Measurements from ENCODE around the gene PIK3AP1. TPM values are rescaled to one million over a fixed set of nuclear protein-coding genes. Genes with fewer than 3 reads are reported as not detected.

PIK3AP1 gene
- total RNA-seq, 2 donors from 2014 or later = 0.87 to 9.1 TPM

- Mint-ChIP-seq H3K9me3 (no peaks in the 10 kb centered on the region), H3K36me3 (no peaks in the 10 kb centered on the region), H3K27ac (no peak overlapping the region)
- DNase-seq (ENCODE audit: low spot score in 2 of 2) (no peak), ATAC-seq (no peak)
Measured at GRCh38 chr10:96667401-96667800, 52.9 kb downstream of the PIK3AP1 start.

- ATAC-seq (no peak), DNase-seq (ENCODE audit: low spot score in 2 of 2) (no peak)
- no peaks in the 10 kb centered on the region for H3K36me3 Mint-ChIP-seq
- no peaks in the 10 kb centered on the region for H3K9me3 Mint-ChIP-seq
- no peak overlapping the region for H3K27ac Mint-ChIP-seq
Measured at GRCh38 chr10:96666741-96667140, 53.6 kb downstream of the PIK3AP1 start.

- Mint-ChIP-seq H3K36me3 (no peaks in the 10 kb centered on the region), H3K27ac (no peak overlapping the region), H3K9me3 (no peaks in the 10 kb centered on the region)
- no peak for ATAC-seq
- DNase-seq (ENCODE audit: low spot score in 2 of 2) = no peak
Measured at GRCh38 chr10:96665306-96665705, 55.0 kb downstream of the PIK3AP1 start.

GRCh38 chr10:96664563-96664962 is 55.8 kb downstream of the PIK3AP1 start:
- H3K36me3 Mint-ChIP-seq = no peaks in the 10 kb centered on the region
- H3K27ac Mint-ChIP-seq = no peak overlapping the region
- peak in 1 of 2 donors; percentile 34 for ATAC-seq
- DNase-seq (ENCODE audit: low spot score in 2 of 2) = no peak
- H3K9me3 Mint-ChIP-seq = no peaks in the 10 kb centered on the region

- Mint-ChIP-seq H3K36me3 (no peaks in the 10 kb centered on the region), H3K27ac (no peak overlapping the region), H3K9me3 (no peaks in the 10 kb centered on the region)
- DNase-seq (ENCODE audit: low spot score in 2 of 2) = no peak
- ATAC-seq = no peak
Measured at GRCh38 chr10:96663797-96664196, 56.5 kb downstream of the PIK3AP1 start.

- DNase-seq (ENCODE audit: low spot score in 2 of 2) = no peak
- no peaks in the 10 kb centered on the region for H3K36me3 Mint-ChIP-seq
- ATAC-seq = no peak
- H3K9me3 Mint-ChIP-seq = no peaks in the 10 kb centered on the region
- peak overlapping the region in 1 of 2 donors; percentile 64 for H3K27ac Mint-ChIP-seq
Measured at GRCh38 chr10:96661632-96662031, 58.7 kb downstream of the PIK3AP1 start.

- H3K36me3 Mint-ChIP-seq = peaks cover 0 to 6% of the 10 kb centered on the region in 2 donors
- H3K27ac Mint-ChIP-seq = no peak overlapping the region
- DNase-seq (ENCODE audit: low spot score in 2 of 2) (no peak), ATAC-seq (no peak)
- peaks cover 0 to 5% of the 10 kb centered on the region in 2 donors for H3K9me3 Mint-ChIP-seq
Measured at GRCh38 chr10:96660297-96660696, 60.0 kb downstream of the PIK3AP1 start.

- DNase-seq (ENCODE audit: low spot score in 2 of 2) = no peak
- no peak for ATAC-seq
- Mint-ChIP-seq H3K9me3 (peaks cover 0 to 10% of the 10 kb centered on the region in 2 donors), H3K36me3 (peaks cover 0 to 6% of the 10 kb centered on the region in 2 donors), H3K27ac (no peak overlapping the region)
Measured at GRCh38 chr10:96658844-96659243, 61.5 kb downstream of the PIK3AP1 start.

GRCh38 chr10:96657385-96657784 is 62.9 kb downstream of the PIK3AP1 start:
- H3K27ac Mint-ChIP-seq = no peak overlapping the region
- ATAC-seq = no peak
- no peak for DNase-seq (ENCODE audit: low spot score in 2 of 2)
- H3K9me3 Mint-ChIP-seq = peaks cover 0 to 10% of the 10 kb centered on the region in 2 donors
- H3K36me3 Mint-ChIP-seq = peaks cover 0 to 6% of the 10 kb centered on the region in 2 donors

GRCh38 chr10:96656839-96657238 is 63.5 kb downstream of the PIK3AP1 start:
- Mint-ChIP-seq H3K9me3 (peaks cover 0 to 10% of the 10 kb centered on the region in 2 donors), H3K36me3 (peaks cover 0 to 8% of the 10 kb centered on the region in 2 donors), H3K27ac (no peak overlapping the region)
- DNase-seq (ENCODE audit: low spot score in 2 of 2) (no peak), ATAC-seq (peak; percentile 8 to 20)

- H3K36me3 Mint-ChIP-seq = peaks cover 0 to 14% of the 10 kb centered on the region in 2 donors
- no peak overlapping the region for H3K27ac Mint-ChIP-seq
- ATAC-seq (no peak), DNase-seq (ENCODE audit: low spot score in 2 of 2) (no peak)
- peaks cover 0 to 10% of the 10 kb centered on the region in 2 donors for H3K9me3 Mint-ChIP-seq
Measured at GRCh38 chr10:96656198-96656577, 64.1 kb downstream of the PIK3AP1 start.

- H3K27ac Mint-ChIP-seq = no peak overlapping the region
- ATAC-seq (no peak), DNase-seq (ENCODE audit: low spot score in 2 of 2) (no peak)
- H3K36me3 Mint-ChIP-seq = peaks cover 0 to 20% of the 10 kb centered on the region in 2 donors
- peaks cover 0 to 10% of the 10 kb centered on the region in 2 donors for H3K9me3 Mint-ChIP-seq
Measured at GRCh38 chr10:96655461-96656197, 64.7 kb downstream of the PIK3AP1 start.

- ATAC-seq (peak; percentile 56 to 57), DNase-seq (ENCODE audit: low spot score in 2 of 2) (no peak)
- H3K27ac Mint-ChIP-seq = peak overlapping the region in 1 of 2 donors; percentile 48
- H3K9me3 Mint-ChIP-seq = peaks cover 0 to 10% of the 10 kb centered on the region in 2 donors
- H3K36me3 Mint-ChIP-seq = peaks cover 0 to 20% of the 10 kb centered on the region in 2 donors
Measured at GRCh38 chr10:96651998-96652431, 68.3 kb downstream of the PIK3AP1 start.

- Mint-ChIP-seq H3K9me3 (peaks cover 0 to 10% of the 10 kb centered on the region in 2 donors), H3K27ac (peak overlapping the region in 1 of 2 donors; percentile 78), H3K36me3 (peaks cover 0 to 19% of the 10 kb centered on the region in 2 donors)
- ATAC-seq = peak in 1 of 2 donors; percentile 58
- no peak for DNase-seq (ENCODE audit: low spot score in 2 of 2)
Measured at GRCh38 chr10:96650958-96651357, 69.4 kb downstream of the PIK3AP1 start.

- Mint-ChIP-seq H3K27ac (no peak overlapping the region), H3K36me3 (peaks cover 0 to 14% of the 10 kb centered on the region in 2 donors), H3K9me3 (no peaks in the 10 kb centered on the region)
- peak in 1 of 2 donors; percentile 39 for ATAC-seq
- no peak for DNase-seq (ENCODE audit: low spot score in 2 of 2)
Measured at GRCh38 chr10:96648297-96648696, 72.0 kb downstream of the PIK3AP1 start.

- DNase-seq (ENCODE audit: low spot score in 2 of 2) (no peak), ATAC-seq (peak in 1 of 2 donors; percentile 73)
- Mint-ChIP-seq H3K36me3 (peaks cover 0 to 14% of the 10 kb centered on the region in 2 donors), H3K27ac (peak overlapping the region in 1 of 2 donors; percentile 85), H3K9me3 (no peaks in the 10 kb centered on the region)
Measured at GRCh38 chr10:96647466-96647865, 72.8 kb downstream of the PIK3AP1 start.

GRCh38 chr10:96646751-96647166 is 73.6 kb downstream of the PIK3AP1 start:
- DNase-seq (ENCODE audit: low spot score in 2 of 2) (no peak), ATAC-seq (peak in 1 of 2 donors; percentile 30)
- Mint-ChIP-seq H3K9me3 (no peaks in the 10 kb centered on the region), H3K27ac (peak overlapping the region in 1 of 2 donors; percentile 91), H3K36me3 (peaks cover 0 to 12% of the 10 kb centered on the region in 2 donors)

GRCh38 chr10:96646301-96646700 is 74.0 kb downstream of the PIK3AP1 start:
- no peak for DNase-seq (ENCODE audit: low spot score in 2 of 2)
- peak overlapping the region in 1 of 2 donors; percentile 91 for H3K27ac Mint-ChIP-seq
- no peaks in the 10 kb centered on the region for H3K9me3 Mint-ChIP-seq
- peak in 1 of 2 donors; percentile 7 for ATAC-seq
- peaks cover 0 to 7% of the 10 kb centered on the region in 2 donors for H3K36me3 Mint-ChIP-seq

All from activated naive CD4-positive, alpha-beta T cell treated with anti-CD3 and anti-CD28 coated beads, Interleukin-2, amount 50 U/mL, for 72 hours (primary cell).